Measurements from ENCODE around the gene PDCD6IP.

The PDCD6IP gene

DNA sequence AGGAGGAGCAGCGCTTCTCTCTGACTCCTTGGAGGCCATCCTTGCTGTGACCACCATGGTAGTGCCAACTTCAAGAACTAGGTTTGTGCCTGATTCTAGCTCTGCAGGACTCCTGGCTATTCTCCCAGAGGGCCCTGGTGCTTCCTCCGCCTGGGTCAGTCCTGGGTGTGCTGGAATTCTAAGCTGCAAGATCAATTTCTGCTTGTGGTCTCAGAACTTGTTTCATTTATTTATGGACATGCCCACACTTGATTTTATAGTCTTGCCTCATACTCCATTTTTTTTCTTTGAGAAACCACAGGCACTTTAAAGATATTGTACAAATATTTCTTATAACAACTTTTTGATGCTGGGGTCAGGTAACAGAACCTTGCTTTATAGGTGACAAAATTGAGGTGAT lies 87.6 kb downstream of the PDCD6IP start:
- in situ Hi-C loops (cut with HindIII; ENCODE audit: low sequenced_read_pairs) = no loop called here
- DNase-seq (ENCODE audit: low read depth) = peak; percentile 53
- no peak overlapping the region for H3K4me3 ChIP-seq (ENCODE audit: low read depth, low read length)
- TF ChIP-seq, protein P1, sequence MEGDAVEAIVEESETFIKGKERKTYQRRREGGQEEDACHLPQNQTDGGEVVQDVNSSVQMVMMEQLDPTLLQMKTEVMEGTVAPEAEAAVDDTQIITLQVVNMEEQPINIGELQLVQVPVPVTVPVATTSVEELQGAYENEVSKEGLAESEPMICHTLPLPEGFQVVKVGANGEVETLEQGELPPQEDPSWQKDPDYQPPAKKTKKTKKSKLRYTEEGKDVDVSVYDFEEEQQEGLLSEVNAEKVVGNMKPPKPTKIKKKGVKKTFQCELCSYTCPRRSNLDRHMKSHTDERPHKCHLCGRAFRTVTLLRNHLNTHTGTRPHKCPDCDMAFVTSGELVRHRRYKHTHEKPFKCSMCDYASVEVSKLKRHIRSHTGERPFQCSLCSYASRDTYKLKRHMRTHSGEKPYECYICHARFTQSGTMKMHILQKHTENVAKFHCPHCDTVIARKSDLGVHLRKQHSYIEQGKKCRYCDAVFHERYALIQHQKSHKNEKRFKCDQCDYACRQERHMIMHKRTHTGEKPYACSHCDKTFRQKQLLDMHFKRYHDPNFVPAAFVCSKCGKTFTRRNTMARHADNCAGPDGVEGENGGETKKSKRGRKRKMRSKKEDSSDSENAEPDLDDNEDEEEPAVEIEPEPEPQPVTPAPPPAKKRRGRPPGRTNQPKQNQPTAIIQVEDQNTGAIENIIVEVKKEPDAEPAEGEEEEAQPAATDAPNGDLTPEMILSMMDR (IDR thresholded peaks at IDR 0.05; ENCODE audit: low read depth, low read length, missing control alignments) = no peak

DNA sequence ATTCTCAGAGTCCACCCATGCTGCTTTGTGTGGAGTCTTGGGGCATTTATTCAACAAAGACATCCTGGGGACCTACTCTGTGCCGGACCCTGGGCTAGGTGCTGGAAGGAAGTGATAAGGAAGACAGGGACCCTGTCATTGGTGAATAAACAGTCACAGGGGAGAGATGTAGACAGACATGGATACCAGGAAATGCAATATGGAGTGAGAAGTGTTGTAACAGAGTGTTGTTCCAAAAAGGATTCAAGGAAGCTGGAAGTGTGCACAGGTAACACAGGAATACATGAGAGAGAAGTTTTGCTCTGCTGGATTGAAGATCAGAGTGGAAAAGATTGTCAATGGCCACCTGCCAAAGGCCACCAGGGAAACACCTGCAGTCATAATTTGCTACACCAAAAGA lies 89.0 kb downstream of the PDCD6IP start:
- in situ Hi-C loops (cut with HindIII; ENCODE audit: low sequenced_read_pairs) = no loop called here
- no peak overlapping the region for H3K4me3 ChIP-seq (ENCODE audit: low read depth, low read length)
- DNase-seq (ENCODE audit: low read depth) = no peak
- TF ChIP-seq, protein P1 (IDR thresholded peaks at IDR 0.05; ENCODE audit: low read depth, low read length, missing control alignments) = no peak

DNA sequence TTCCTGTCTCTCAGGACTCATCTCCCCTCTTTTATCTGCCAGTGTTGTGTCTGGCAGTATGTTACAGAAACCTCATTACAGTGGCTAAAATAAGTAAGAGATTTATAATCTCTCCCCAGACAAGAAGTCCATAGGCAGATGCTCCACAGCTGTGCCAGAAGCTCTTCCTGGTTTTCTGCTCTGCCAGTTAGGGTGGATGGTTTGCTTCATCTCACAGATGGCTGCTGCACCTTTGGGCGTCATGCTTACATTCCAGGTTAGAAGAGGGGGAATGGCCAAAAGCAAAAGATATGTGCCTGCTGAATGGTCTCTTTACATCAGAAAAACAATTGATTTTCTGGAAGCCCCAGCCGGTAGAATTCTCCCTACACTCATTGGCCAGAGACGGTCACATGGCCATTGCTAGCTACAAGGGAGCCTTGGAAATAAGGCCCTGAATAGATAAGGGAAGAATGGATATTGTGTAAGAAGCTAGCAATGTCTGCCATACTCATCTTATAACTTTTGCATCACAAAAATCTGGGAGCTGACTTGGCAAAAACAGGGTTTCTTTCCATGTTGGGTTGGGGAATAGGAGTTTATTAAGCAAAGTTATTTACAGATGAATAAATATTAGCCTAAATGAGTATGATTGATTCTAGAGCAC lies 91.1 kb downstream of the PDCD6IP start:
- in situ Hi-C loops (cut with HindIII; ENCODE audit: low sequenced_read_pairs) = no loop called here
- DNase-seq (ENCODE audit: low read depth) = no peak
- TF ChIP-seq, protein P1 (IDR thresholded peaks at IDR 0.05; ENCODE audit: low read depth, low read length, missing control alignments) = no peak
- no peak overlapping the region for H3K4me3 ChIP-seq (ENCODE audit: low read depth, low read length)

DNA sequence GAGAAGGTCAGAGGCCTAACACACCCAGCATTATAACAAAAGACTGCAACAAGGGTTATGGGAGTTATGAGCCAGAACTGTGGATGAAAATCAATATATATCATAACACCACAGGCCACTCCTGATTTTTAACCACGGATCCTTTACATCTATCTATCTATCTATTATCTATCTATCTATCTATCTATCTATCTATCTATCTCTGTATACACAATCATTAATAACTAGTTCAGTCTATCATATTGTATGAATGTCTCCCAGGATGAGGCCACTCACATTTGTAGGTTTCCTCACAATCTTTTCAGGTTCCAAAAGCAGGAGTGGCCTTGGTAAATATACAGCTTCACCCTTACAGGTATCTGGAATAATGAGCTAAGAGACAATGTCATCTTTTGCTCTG lies 94.2 kb downstream of the PDCD6IP start:
- no peak overlapping the region for H3K4me3 ChIP-seq (ENCODE audit: low read depth, low read length)
- DNase-seq (ENCODE audit: low read depth) = no peak
- in situ Hi-C loops (cut with HindIII; ENCODE audit: low sequenced_read_pairs) = no loop called here
- TF ChIP-seq, protein P1 (IDR thresholded peaks at IDR 0.05; ENCODE audit: low read depth, low read length, missing control alignments) = no peak

DNA sequence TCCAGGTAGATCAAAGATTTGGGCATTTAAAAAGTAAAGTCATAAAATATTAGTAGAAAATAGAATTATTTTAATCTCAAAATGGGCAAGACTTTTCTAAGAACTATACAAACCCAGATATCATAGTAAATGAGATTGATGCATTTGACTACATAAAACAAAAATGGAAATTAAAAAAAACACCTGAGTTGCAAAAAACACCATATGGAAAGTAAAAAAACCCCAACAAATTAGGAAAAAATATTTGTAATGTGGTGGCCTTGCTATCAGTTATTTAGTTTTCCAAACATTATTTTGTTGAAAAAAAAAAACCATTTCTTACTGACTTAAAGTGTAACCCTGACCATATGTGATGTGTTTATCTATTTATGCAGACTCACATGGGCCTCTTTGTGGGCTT lies 97.2 kb downstream of the PDCD6IP start:
- in situ Hi-C loops (cut with HindIII; ENCODE audit: low sequenced_read_pairs) = no loop called here
- TF ChIP-seq, protein P1 (IDR thresholded peaks at IDR 0.05; ENCODE audit: low read depth, low read length, missing control alignments) = no peak
- H3K4me3 ChIP-seq (ENCODE audit: low read depth, low read length) = no peak overlapping the region
- no peak for DNase-seq (ENCODE audit: low read depth)

DNA sequence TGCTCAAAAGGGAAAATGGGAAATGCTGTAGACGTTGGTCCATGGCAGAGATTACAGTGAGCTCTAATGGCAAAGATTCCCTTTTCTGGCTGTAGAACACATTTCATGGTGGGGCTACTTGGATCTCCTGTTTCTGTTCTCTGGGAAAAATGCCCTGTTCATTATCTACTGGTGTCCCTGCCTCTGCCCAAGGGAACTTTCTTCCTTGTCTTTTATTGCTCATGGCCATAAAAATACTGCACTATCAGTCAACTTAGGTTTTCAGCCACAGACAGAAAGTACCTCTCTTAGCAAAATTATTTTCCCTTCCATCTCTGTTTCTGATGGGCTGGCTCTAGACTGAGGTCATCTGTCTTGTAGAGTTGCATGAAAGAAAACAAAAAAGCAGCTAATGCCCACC lies 98.9 kb downstream of the PDCD6IP start:
- no peak overlapping the region for H3K4me3 ChIP-seq (ENCODE audit: low read depth, low read length)
- in situ Hi-C loops (cut with HindIII; ENCODE audit: low sequenced_read_pairs) = no loop called here
- no peak for DNase-seq (ENCODE audit: low read depth)
- TF ChIP-seq, protein P1 (IDR thresholded peaks at IDR 0.05; ENCODE audit: low read depth, low read length, missing control alignments) = no peak
